HS-5 (cell line): ENCODE measurements around the gene RPTOR.
A peak's percentile ranks its signal among the peaks of the same experiment; 100 is the strongest.

ENCODE experiments used
- DNase-seq: peaks from one replicate; pipeline ENCODE4 v3.0.0-alpha.2; 2012; ENCODE audit warnings: low read depth

Gene RPTOR

GRCh38 chr17:80818871-80819270, 274.2 kb downstream of the RPTOR start:
- DNase-seq = no peak

GRCh38 chr17:80819422-80820164, 275.0 kb downstream of the RPTOR start:
- no peak for DNase-seq

GRCh38 chr17:80820331-80820730, 275.7 kb downstream of the RPTOR start:
- DNase-seq = no peak

GRCh38 chr17:80821546-80821945, 276.9 kb downstream of the RPTOR start:
- DNase-seq = no peak

- DNase-seq = no peak
Measured at GRCh38 chr17:80822021-80822699, 277.5 kb downstream of the RPTOR start.

GRCh38 chr17:80822700-80823410, 278.2 kb downstream of the RPTOR start:
- DNase-seq = no peak

- no peak for DNase-seq
Measured at GRCh38 chr17:80824549-80825470, 280.2 kb downstream of the RPTOR start.

- DNase-seq = no peak
Measured at GRCh38 chr17:80825471-80826345, 281.1 kb downstream of the RPTOR start.

GRCh38 chr17:80826346-80826954, 281.8 kb downstream of the RPTOR start:
- DNase-seq = no peak

GRCh38 chr17:80826955-80827645, 282.5 kb downstream of the RPTOR start:
- DNase-seq = peak; percentile 92

- DNase-seq = no peak
Measured at GRCh38 chr17:80827646-80828643, 283.3 kb downstream of the RPTOR start.

- no peak for DNase-seq
Measured at GRCh38 chr17:80829166-80829813, 284.7 kb downstream of the RPTOR start.

GRCh38 chr17:80830020-80830780, 285.6 kb downstream of the RPTOR start:
- DNase-seq = no peak

GRCh38 chr17:80831491-80831890, 286.9 kb downstream of the RPTOR start:
- DNase-seq = no peak

GRCh38 chr17:80832266-80832676, 287.6 kb downstream of the RPTOR start:
- no peak for DNase-seq

GRCh38 chr17:80832888-80833583, 288.4 kb downstream of the RPTOR start:
- peak; percentile 94 for DNase-seq
